ENCODE results near the gene EEF1G.

EEF1G gene

DNA sequence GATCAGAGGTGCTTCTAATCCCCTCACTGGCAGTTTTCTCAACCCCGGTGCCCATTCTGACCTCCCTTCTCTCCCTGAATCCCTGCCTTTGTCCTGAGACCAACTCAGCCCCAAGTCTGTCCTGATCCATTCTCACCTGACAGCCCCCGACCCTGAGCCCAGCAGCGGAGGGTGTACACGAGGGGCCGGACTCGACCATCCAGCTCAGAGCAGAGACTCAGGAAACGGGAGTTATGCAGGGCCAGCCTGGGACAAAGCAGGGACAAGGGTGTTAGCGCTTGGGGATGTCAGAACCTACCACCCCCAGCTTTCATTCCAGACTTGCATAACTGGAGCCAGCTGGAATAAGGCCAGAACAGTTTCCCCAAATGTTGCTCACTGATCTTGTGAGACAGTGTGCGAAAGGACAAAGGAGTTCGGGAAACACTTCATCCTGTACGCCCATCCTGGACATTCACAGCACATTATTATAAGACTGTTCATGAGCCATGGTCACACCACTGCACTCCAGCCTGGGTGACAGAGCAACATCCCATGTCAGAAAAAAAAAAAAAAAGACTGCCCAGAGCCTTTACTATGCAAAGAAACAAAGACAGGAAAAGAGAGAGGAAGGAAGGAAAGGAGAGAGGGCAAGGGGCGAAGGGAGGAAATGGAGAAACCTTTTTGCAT, 3.5 kb upstream of the EEF1G start:
- TF ChIP-seq, protein P1, sequence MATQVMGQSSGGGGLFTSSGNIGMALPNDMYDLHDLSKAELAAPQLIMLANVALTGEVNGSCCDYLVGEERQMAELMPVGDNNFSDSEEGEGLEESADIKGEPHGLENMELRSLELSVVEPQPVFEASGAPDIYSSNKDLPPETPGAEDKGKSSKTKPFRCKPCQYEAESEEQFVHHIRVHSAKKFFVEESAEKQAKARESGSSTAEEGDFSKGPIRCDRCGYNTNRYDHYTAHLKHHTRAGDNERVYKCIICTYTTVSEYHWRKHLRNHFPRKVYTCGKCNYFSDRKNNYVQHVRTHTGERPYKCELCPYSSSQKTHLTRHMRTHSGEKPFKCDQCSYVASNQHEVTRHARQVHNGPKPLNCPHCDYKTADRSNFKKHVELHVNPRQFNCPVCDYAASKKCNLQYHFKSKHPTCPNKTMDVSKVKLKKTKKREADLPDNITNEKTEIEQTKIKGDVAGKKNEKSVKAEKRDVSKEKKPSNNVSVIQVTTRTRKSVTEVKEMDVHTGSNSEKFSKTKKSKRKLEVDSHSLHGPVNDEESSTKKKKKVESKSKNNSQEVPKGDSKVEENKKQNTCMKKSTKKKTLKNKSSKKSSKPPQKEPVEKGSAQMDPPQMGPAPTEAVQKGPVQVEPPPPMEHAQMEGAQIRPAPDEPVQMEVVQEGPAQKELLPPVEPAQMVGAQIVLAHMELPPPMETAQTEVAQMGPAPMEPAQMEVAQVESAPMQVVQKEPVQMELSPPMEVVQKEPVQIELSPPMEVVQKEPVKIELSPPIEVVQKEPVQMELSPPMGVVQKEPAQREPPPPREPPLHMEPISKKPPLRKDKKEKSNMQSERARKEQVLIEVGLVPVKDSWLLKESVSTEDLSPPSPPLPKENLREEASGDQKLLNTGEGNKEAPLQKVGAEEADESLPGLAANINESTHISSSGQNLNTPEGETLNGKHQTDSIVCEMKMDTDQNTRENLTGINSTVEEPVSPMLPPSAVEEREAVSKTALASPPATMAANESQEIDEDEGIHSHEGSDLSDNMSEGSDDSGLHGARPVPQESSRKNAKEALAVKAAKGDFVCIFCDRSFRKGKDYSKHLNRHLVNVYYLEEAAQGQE (IDR thresholded peaks at IDR 0.05; ENCODE audit: low read depth), result no peak
- no peak for TF ChIP-seq TAF1 (IDR thresholded peaks at IDR 0.05; ENCODE audit: low read depth)
- TF ChIP-seq RAD21 (IDR thresholded peaks at IDR 0.05; ENCODE audit: low read depth), result no peak
- TF ChIP-seq USF1 (IDR thresholded peaks at IDR 0.05), result no peak
- TF ChIP-seq CEBPB (IDR thresholded peaks at IDR 0.05), result no peak
- TF ChIP-seq TEAD4 (IDR thresholded peaks at IDR 0.05), result no peak

DNA sequence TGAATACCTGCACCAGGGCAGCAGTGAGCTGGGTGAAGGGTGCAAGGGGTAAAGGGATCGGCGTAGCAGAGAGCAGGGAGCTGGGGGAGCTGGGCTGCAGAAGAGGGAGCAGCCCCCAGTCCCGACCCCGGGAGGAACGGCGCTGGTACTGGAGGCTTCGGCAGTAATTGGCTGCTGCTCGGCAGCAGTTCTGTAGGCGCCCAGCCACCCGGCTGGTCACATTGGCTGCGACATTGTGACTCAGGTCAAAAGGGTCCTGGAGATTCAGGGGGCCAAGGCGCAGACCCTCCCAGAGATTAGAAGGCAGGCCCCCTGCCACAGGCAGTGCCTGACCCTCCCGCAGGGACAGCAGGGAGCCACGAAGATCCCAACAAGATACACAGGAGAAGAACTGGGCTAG, 2.1 kb upstream of the EEF1G start:
- no peak for TF ChIP-seq NFIC (IDR thresholded peaks at IDR 0.05)
- TF ChIP-seq, protein P1 (IDR thresholded peaks at IDR 0.05; ENCODE audit: low read depth), result no peak
- TF ChIP-seq TEAD4 (IDR thresholded peaks at IDR 0.05), result no peak
- TF ChIP-seq EGR1 (IDR thresholded peaks at IDR 0.05), result no peak
- TF ChIP-seq CREB1 (IDR thresholded peaks at IDR 0.05; ENCODE audit: low read depth), result no peak
- TF ChIP-seq USF1 (IDR thresholded peaks at IDR 0.05), result no peak
- TF ChIP-seq CEBPB (IDR thresholded peaks at IDR 0.05), result no peak
- no peak for TF ChIP-seq TAF1 (IDR thresholded peaks at IDR 0.05; ENCODE audit: low read depth)
- no peak for TF ChIP-seq YY1 (IDR thresholded peaks at IDR 0.05; ENCODE audit: low read depth)
- no peak for TF ChIP-seq FOXM1 (IDR thresholded peaks at IDR 0.05; ENCODE audit: borderline replicate concordance, low read depth)
- no peak for TF ChIP-seq EP300 (IDR thresholded peaks at IDR 0.05; ENCODE audit: borderline replicate concordance)
- TF ChIP-seq TCF12 (IDR thresholded peaks at IDR 0.05; ENCODE audit: low read depth), result no peak
- TF ChIP-seq, protein P2, sequence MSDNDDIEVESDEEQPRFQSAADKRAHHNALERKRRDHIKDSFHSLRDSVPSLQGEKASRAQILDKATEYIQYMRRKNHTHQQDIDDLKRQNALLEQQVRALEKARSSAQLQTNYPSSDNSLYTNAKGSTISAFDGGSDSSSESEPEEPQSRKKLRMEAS (IDR thresholded peaks at IDR 0.05), result no peak
- TF ChIP-seq RAD21 (IDR thresholded peaks at IDR 0.05; ENCODE audit: low read depth), result no peak
- TF ChIP-seq ZBTB7A (IDR thresholded peaks at IDR 0.05; ENCODE audit: low read depth), result no peak

- TF ChIP-seq, protein P2 (IDR thresholded peaks at IDR 0.05), result no peak
- TF ChIP-seq RAD21 (IDR thresholded peaks at IDR 0.05; ENCODE audit: low read depth), result no peak
- no peak for TF ChIP-seq YY1 (IDR thresholded peaks at IDR 0.05; ENCODE audit: low read depth)
- TF ChIP-seq TCF12 (IDR thresholded peaks at IDR 0.05; ENCODE audit: low read depth), result no peak
- TF ChIP-seq EP300 (IDR thresholded peaks at IDR 0.05; ENCODE audit: borderline replicate concordance), result no peak
- TF ChIP-seq ZBTB7A (IDR thresholded peaks at IDR 0.05; ENCODE audit: low read depth), result no peak
- TF ChIP-seq TAF1 (IDR thresholded peaks at IDR 0.05; ENCODE audit: low read depth), result no peak
- TF ChIP-seq TEAD4 (IDR thresholded peaks at IDR 0.05), result no peak
- TF ChIP-seq FOXM1 (IDR thresholded peaks at IDR 0.05; ENCODE audit: borderline replicate concordance, low read depth), result no peak
- TF ChIP-seq USF1 (IDR thresholded peaks at IDR 0.05), result no peak
- TF ChIP-seq CREB1 (IDR thresholded peaks at IDR 0.05; ENCODE audit: low read depth), result no peak
- TF ChIP-seq, protein P1 (IDR thresholded peaks at IDR 0.05; ENCODE audit: low read depth), result no peak
- TF ChIP-seq NFIC (IDR thresholded peaks at IDR 0.05), result no peak
- TF ChIP-seq EGR1 (IDR thresholded peaks at IDR 0.05), result no peak
- no peak for TF ChIP-seq CEBPB (IDR thresholded peaks at IDR 0.05)
These were observed 1.5 kb upstream of the EEF1G start for GRCh38 chr11:62575156-62575555.

Measured in Ishikawa (cell line).